Peyer's patch (tissue), 4 donors: ENCODE data around the gene PEX1.

Experiments used
- POLR2A ChIP-seq, 2 donors: fragments of 450-650 bp; IDR thresholded peaks; one replicate each; pipeline ENCODE4 v1.5.1; 2017; ENCODE audit warnings: antibody characterized with exemption in 2 of 2, mild to moderate bottlenecking in 2 of 2, moderate library complexity in 2 of 2
- TF ChIP-seq, protein P1 (sequence below), 6 experiments: fragments of 450-650 bp in 4 of 6; fragments of 200-600 bp in 2 of 6; sonication (generic) in 1 of 6; IDR thresholded peaks; one replicate each; pipeline ENCODE4 v1.5.1; 2017 to 2019; ENCODE audit warnings: antibody characterized with exemption in 6 of 6, mild to moderate bottlenecking in 3 of 6, moderate library complexity in 1 of 6

DNA sequence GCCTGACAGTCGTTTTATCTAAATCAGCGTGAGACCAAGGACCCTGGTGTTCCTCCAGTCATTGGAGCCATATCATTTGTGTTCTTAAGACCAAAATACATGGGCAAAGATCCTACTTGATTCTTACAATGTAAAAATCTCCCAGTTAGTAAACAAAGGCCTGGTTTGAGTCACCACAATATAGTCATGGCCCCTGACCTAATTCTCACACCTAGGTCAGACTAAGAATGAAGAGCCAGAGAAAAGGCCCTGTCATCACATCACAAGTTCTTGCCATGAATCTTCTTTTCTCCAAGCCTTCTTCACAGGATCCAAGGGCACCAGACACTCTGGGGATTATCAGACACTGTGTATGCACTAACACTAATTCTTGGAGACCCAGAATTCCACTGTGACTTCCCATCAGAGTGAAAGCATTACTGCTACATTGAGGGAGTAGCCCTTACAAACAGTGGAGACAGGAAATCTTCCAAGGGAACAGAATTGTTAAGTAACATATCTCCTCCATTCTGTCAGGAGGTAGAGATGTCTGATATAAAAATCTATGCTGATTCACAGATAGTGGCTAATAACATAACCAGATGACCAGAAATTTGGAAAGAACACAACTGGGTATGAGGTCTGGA is 42.9 kb downstream of the PEX1 start:
- TF ChIP-seq, protein P1, sequence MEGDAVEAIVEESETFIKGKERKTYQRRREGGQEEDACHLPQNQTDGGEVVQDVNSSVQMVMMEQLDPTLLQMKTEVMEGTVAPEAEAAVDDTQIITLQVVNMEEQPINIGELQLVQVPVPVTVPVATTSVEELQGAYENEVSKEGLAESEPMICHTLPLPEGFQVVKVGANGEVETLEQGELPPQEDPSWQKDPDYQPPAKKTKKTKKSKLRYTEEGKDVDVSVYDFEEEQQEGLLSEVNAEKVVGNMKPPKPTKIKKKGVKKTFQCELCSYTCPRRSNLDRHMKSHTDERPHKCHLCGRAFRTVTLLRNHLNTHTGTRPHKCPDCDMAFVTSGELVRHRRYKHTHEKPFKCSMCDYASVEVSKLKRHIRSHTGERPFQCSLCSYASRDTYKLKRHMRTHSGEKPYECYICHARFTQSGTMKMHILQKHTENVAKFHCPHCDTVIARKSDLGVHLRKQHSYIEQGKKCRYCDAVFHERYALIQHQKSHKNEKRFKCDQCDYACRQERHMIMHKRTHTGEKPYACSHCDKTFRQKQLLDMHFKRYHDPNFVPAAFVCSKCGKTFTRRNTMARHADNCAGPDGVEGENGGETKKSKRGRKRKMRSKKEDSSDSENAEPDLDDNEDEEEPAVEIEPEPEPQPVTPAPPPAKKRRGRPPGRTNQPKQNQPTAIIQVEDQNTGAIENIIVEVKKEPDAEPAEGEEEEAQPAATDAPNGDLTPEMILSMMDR (IDR thresholded peaks at IDR 0.05) = no peak
- TF ChIP-seq POLR2A (IDR thresholded peaks at IDR 0.05) = no peak
